Right ventricle myocardium inferior (tissue), 1 donor: Measurements from ENCODE around the gene NCSTN. TPM values are rescaled to one million over a fixed set of nuclear protein-coding genes. Genes with fewer than 3 reads are reported as not detected.

Experiments
- ATAC-seq: fragments of 200-7000 bp; cut with Tn5 transposase; one replicate; pipeline ENCODE4 v1.9.1; 2020; ENCODE audit warnings: mild to moderate bottlenecking, moderate library complexity
- DNase-seq: peaks from one replicate; pipeline ENCODE4 v3.0.0; 2021; ENCODE audit errors: missing footprints
- intact Hi-C: fragments of 100-400 bp; cut with DNase I; formaldehyde crosslinking; loops from one replicate; pipeline ENCODE4 v1.11.0; 2022
- total RNA-seq: library from RNA; stranded (reverse); fragmentation: NEBNext Ultra II Directional; extraction: Animal tissue kit (Norgen Biotek cat#: 25700); gene quantifications from one replicate; pipeline ENCODE4 v1.2.1, GENCODE V29; 2021
- donor health status: DM: no; HTN: yes; CAD: no; lungs with severe emphysema.

The NCSTN gene
- total RNA-seq, 1 donor from 2014 or later = 66.7 TPM

- DNase-seq (no peak), ATAC-seq (no peak)
- intact Hi-C loops = no loop called here
These were observed 1.8 kb downstream of the NCSTN start for GRCh38 chr1:160344936-160345335.

- DNase-seq (no peak), ATAC-seq (no peak)
- intact Hi-C loops = no loop called here
These were observed 3.3 kb downstream of the NCSTN start for GRCh38 chr1:160346463-160346862.

GRCh38 chr1:160346958-160347357, 3.8 kb downstream of the NCSTN start:
- no peak for DNase-seq
- intact Hi-C loops = no loop called here
- no peak for ATAC-seq

- intact Hi-C loops = no loop called here
- DNase-seq = no peak
- ATAC-seq = peak; percentile 77
These were observed 8.4 kb downstream of the NCSTN start for GRCh38 chr1:160351629-160352028.

GRCh38 chr1:160352555-160352954, 9.4 kb downstream of the NCSTN start:
- no peak for DNase-seq
- no peak for ATAC-seq
- intact Hi-C loops = no loop called here

GRCh38 chr1:160353223-160353622, 10.0 kb downstream of the NCSTN start:
- intact Hi-C loops = no loop called here
- no peak for DNase-seq
- no peak for ATAC-seq

GRCh38 chr1:160354388-160354985, 11.3 kb downstream of the NCSTN start:
- no peak for DNase-seq
- ATAC-seq = no peak
- intact Hi-C loops = no loop called here

- no peak for ATAC-seq
- DNase-seq = no peak
- intact Hi-C loops = no loop called here
These were observed 14.3 kb downstream of the NCSTN start for GRCh38 chr1:160357286-160358002.

GRCh38 chr1:160358073-160358472, 14.9 kb downstream of the NCSTN start:
- DNase-seq (no peak), ATAC-seq (no peak)
- intact Hi-C loops = no loop called here

- intact Hi-C loops = no loop called here
- ATAC-seq = no peak
- no peak for DNase-seq
These were observed 16.5 kb downstream of the NCSTN start for GRCh38 chr1:160359559-160360226.

- DNase-seq = no peak
- intact Hi-C loops = no loop called here
- no peak for ATAC-seq
These were observed 17.1 kb downstream of the NCSTN start for GRCh38 chr1:160360227-160360695.

- intact Hi-C loops = no loop called here
- DNase-seq (no peak), ATAC-seq (no peak)
These were observed 18.0 kb downstream of the NCSTN start for GRCh38 chr1:160361199-160361598.

GRCh38 chr1:160361814-160362167, 18.6 kb downstream of the NCSTN start:
- ATAC-seq = no peak
- DNase-seq = no peak
- intact Hi-C loops = no loop called here

GRCh38 chr1:160362168-160362957, 19.2 kb downstream of the NCSTN start:
- no peak for ATAC-seq
- DNase-seq = no peak
- intact Hi-C loops = no loop called here

GRCh38 chr1:160363010-160363409, 19.8 kb downstream of the NCSTN start:
- DNase-seq = no peak
- intact Hi-C loops = no loop called here
- ATAC-seq = no peak

- DNase-seq (no peak), ATAC-seq (no peak)
- intact Hi-C loops = no loop called here
These were observed 21.0 kb downstream of the NCSTN start for GRCh38 chr1:160363951-160364735.

GRCh38 chr1:160365325-160365724, 22.1 kb downstream of the NCSTN start:
- intact Hi-C loops = no loop called here
- ATAC-seq (no peak), DNase-seq (no peak)

- DNase-seq = no peak
- ATAC-seq = no peak
- intact Hi-C loops = no loop called here
These were observed 23.7 kb downstream of the NCSTN start, which contains the start of gene NHLH1 for GRCh38 chr1:160366731-160367515. Gene NHLH1, plus strand, starts transcription at chr1:160367071. Its CDS starts 3,661 bp downstream, at chr1:160370732.
